ENCODE results near the gene CST9. TPM values are rescaled to one million over a fixed set of nuclear protein-coding genes. Genes with fewer than 3 reads are reported as not detected.
"Not testable (repeated sequence)": the region's sequence is repeated elsewhere in the genome, so short reads cannot be mapped to it uniquely, and the experiment has no call there.

CST9 gene
- polyA plus RNA-seq, 1 donor (not counting 4 experiments of a cell fraction or from before 2014, with no cell fraction given), result not detected

- peak overlapping the region; percentile 43 for H2AFZ ChIP-seq (ENCODE audit: control insufficient read depth, low read length)
- H3K9ac ChIP-seq (ENCODE audit: control insufficient read depth, extremely low read depth, insufficient read depth, low read length), result no peak overlapping the region
- H3K79me2 ChIP-seq (ENCODE audit: control insufficient read depth, insufficient read depth, low read length), result no peaks in the 10 kb centered on the region
- TF ChIP-seq EZH2 (IDR thresholded peaks at IDR 0.05; ENCODE audit: low read length), result no peak
- no peak for TF ChIP-seq CTCF (optimal IDR thresholded peaks at IDR 0.05 in 1 of 3, IDR thresholded peaks at IDR 0.05 in 1 of 3, conservative IDR thresholded peaks at IDR 0.05 in 1 of 3; ENCODE audit: extremely low read depth in 1 of 3, insufficient read depth in 2 of 3, low read length in 3 of 3)
- H3K4me1 ChIP-seq (ENCODE audit: control insufficient read depth, extremely low read depth, insufficient read depth, low read length), result peaks cover 40% of the 10 kb centered on the region
- H3K27ac ChIP-seq (ENCODE audit: control insufficient read depth, insufficient read depth, low read length), result no peak overlapping the region
- no peaks in the 10 kb centered on the region for H3K9me3 ChIP-seq (ENCODE audit: control insufficient read depth, low read depth, low read length)
- H3K27me3 ChIP-seq (ENCODE audit: control insufficient read depth, extremely low read depth, insufficient read depth, low read length), result no peaks in the 10 kb centered on the region
- H3K36me3 ChIP-seq (ENCODE audit: control insufficient read depth in 2 of 2, extremely low read depth in 1 of 2, insufficient read depth in 2 of 2, low read length in 2 of 2), result no peaks in the 10 kb centered on the region
- no peak for FAIRE-seq
- peaks cover 3% of the 10 kb centered on the region for H3K9me1 ChIP-seq (ENCODE audit: control insufficient read depth, extremely low read depth, insufficient read depth, low read length)
- no peak for DNase-seq (ENCODE audit: low read depth, low spot score)
- H3K4me3 ChIP-seq (ENCODE audit: control insufficient read depth in 2 of 3, extremely low read depth in 1 of 3, insufficient read depth in 2 of 3, low read depth in 1 of 3, low read length in 3 of 3), result no peak overlapping the region
- H3K4me2 ChIP-seq (ENCODE audit: control insufficient read depth, extremely low read depth, insufficient read depth, low read depth, low read length), result no peak overlapping the region
- dilution Hi-C loops (cut with MboI; ENCODE audit: extremely low pct_ligation_motif_present, low sequenced_read_pairs), result no loop called here
- H4K20me1 ChIP-seq (ENCODE audit: control insufficient read depth, extremely low read depth, insufficient read depth, low read length), result no peaks in the 10 kb centered on the region
Measured at GRCh38 chr20:23582293-23582692, 23.4 kb downstream of the CST9 start.

GRCh38 chr20:23581833-23582232, 23.9 kb downstream of the CST9 start:
- FAIRE-seq; H3K27ac ChIP-seq (ENCODE audit: control insufficient read depth, insufficient read depth, low read length); H3K9me1 ChIP-seq (ENCODE audit: control insufficient read depth, extremely low read depth, insufficient read depth, low read length); H3K79me2 ChIP-seq (ENCODE audit: control insufficient read depth, insufficient read depth, low read length); H3K27me3 ChIP-seq (ENCODE audit: control insufficient read depth, extremely low read depth, insufficient read depth, low read length); H3K4me2 ChIP-seq (ENCODE audit: control insufficient read depth, extremely low read depth, insufficient read depth, low read depth, low read length); H3K36me3 ChIP-seq (ENCODE audit: control insufficient read depth in 2 of 2, extremely low read depth in 1 of 2, insufficient read depth in 2 of 2, low read length in 2 of 2); H3K9ac ChIP-seq (ENCODE audit: control insufficient read depth, extremely low read depth, insufficient read depth, low read length); dilution Hi-C loops (cut with MboI; ENCODE audit: extremely low pct_ligation_motif_present, low sequenced_read_pairs); H4K20me1 ChIP-seq (ENCODE audit: control insufficient read depth, extremely low read depth, insufficient read depth, low read length); DNase-seq (ENCODE audit: low read depth, low spot score); H3K4me3 ChIP-seq (ENCODE audit: control insufficient read depth in 2 of 3, extremely low read depth in 1 of 3, insufficient read depth in 2 of 3, low read depth in 1 of 3, low read length in 3 of 3); H3K9me3 ChIP-seq (ENCODE audit: control insufficient read depth, low read depth, low read length): not testable (repeated sequence)
- Histone ChIP-seq H2AFZ (ENCODE audit: control insufficient read depth, low read length) (peak overlapping the region; percentile 43), H3K4me1 (ENCODE audit: control insufficient read depth, extremely low read depth, insufficient read depth, low read length) (peaks cover 40% of the 10 kb centered on the region)

GRCh38 chr20:23574977-23575376, 30.7 kb downstream of the CST9 start:
- H3K4me1 ChIP-seq (ENCODE audit: control insufficient read depth, extremely low read depth, insufficient read depth, low read length), result no peaks in the 10 kb centered on the region
- no peak overlapping the region for H3K27ac ChIP-seq (ENCODE audit: control insufficient read depth, insufficient read depth, low read length)
- H3K27me3 ChIP-seq (ENCODE audit: control insufficient read depth, extremely low read depth, insufficient read depth, low read length), result no peaks in the 10 kb centered on the region
- H3K9me1 ChIP-seq (ENCODE audit: control insufficient read depth, extremely low read depth, insufficient read depth, low read length), result no peaks in the 10 kb centered on the region
- dilution Hi-C loops (cut with MboI; ENCODE audit: extremely low pct_ligation_motif_present, low sequenced_read_pairs), result no loop called here
- H3K36me3 ChIP-seq (ENCODE audit: control insufficient read depth in 2 of 2, extremely low read depth in 1 of 2, insufficient read depth in 2 of 2, low read length in 2 of 2), result no peaks in the 10 kb centered on the region
- H3K4me2 ChIP-seq (ENCODE audit: control insufficient read depth, extremely low read depth, insufficient read depth, low read depth, low read length), result no peak overlapping the region
- H3K4me3 ChIP-seq (ENCODE audit: control insufficient read depth in 2 of 3, extremely low read depth in 1 of 3, insufficient read depth in 2 of 3, low read depth in 1 of 3, low read length in 3 of 3), result no peak overlapping the region
- H3K9ac ChIP-seq (ENCODE audit: control insufficient read depth, extremely low read depth, insufficient read depth, low read length), result no peak overlapping the region
- FAIRE-seq, result no peak
- H4K20me1 ChIP-seq (ENCODE audit: control insufficient read depth, extremely low read depth, insufficient read depth, low read length), result no peaks in the 10 kb centered on the region
- H3K9me3 ChIP-seq (ENCODE audit: control insufficient read depth, low read depth, low read length), result no peaks in the 10 kb centered on the region
- no peak overlapping the region for H2AFZ ChIP-seq (ENCODE audit: control insufficient read depth, low read length)
- no peak for TF ChIP-seq CTCF (optimal IDR thresholded peaks at IDR 0.05 in 1 of 3, IDR thresholded peaks at IDR 0.05 in 1 of 3, conservative IDR thresholded peaks at IDR 0.05 in 1 of 3; ENCODE audit: extremely low read depth in 1 of 3, insufficient read depth in 2 of 3, low read length in 3 of 3)
- TF ChIP-seq EZH2 (IDR thresholded peaks at IDR 0.05; ENCODE audit: low read length), result no peak
- no peak for DNase-seq (ENCODE audit: low read depth, low spot score)
- H3K79me2 ChIP-seq (ENCODE audit: control insufficient read depth, insufficient read depth, low read length), result no peaks in the 10 kb centered on the region
